ENCODE data around the gene SLC38A6. TPM values are rescaled to one million over a fixed set of nuclear protein-coding genes. Genes with fewer than 3 reads are reported as not detected.
A peak's percentile ranks its signal among the peaks of the same experiment; 100 is the strongest.

SLC38A6 gene
- total RNA-seq, 3 donors from 2014 or later, result 2.9 to 3.8 (median 3.3) TPM

GRCh38 chr14:60968099-60968498 lies 12.9 kb upstream of the SLC38A6 start:
- no peak for ATAC-seq
- DNase-seq, result no peak
- H3K27me3 Mint-ChIP-seq (ENCODE audit: low read depth), result no peaks in the 10 kb centered on the region
- H3K4me3 Mint-ChIP-seq, result no peak overlapping the region
- peaks cover 7% of the 10 kb centered on the region for H3K36me3 Mint-ChIP-seq (ENCODE audit: insufficient read depth)
- H3K9me3 Mint-ChIP-seq, result no peaks in the 10 kb centered on the region
- H3K4me1 Mint-ChIP-seq (ENCODE audit: low read depth), result peaks cover 2% of the 10 kb centered on the region

GRCh38 chr14:60968671-60969070 lies 12.4 kb upstream of the SLC38A6 start:
- peaks cover 2% of the 10 kb centered on the region for H3K4me1 Mint-ChIP-seq (ENCODE audit: low read depth)
- no peak overlapping the region for H3K4me3 Mint-ChIP-seq
- DNase-seq (no peak), ATAC-seq (no peak)
- H3K9me3 Mint-ChIP-seq, result no peaks in the 10 kb centered on the region
- H3K36me3 Mint-ChIP-seq (ENCODE audit: insufficient read depth), result peaks cover 7% of the 10 kb centered on the region
- H3K27me3 Mint-ChIP-seq (ENCODE audit: low read depth), result no peaks in the 10 kb centered on the region

GRCh38 chr14:60970146-60970545 lies 10.9 kb upstream of the SLC38A6 start:
- H3K36me3 Mint-ChIP-seq (ENCODE audit: insufficient read depth), result peaks cover 11% of the 10 kb centered on the region
- no peak for ATAC-seq
- H3K4me3 Mint-ChIP-seq, result no peak overlapping the region
- no peaks in the 10 kb centered on the region for H3K9me3 Mint-ChIP-seq
- DNase-seq, result no peak
- peaks cover 2% of the 10 kb centered on the region for H3K4me1 Mint-ChIP-seq (ENCODE audit: low read depth)
- H3K27me3 Mint-ChIP-seq (ENCODE audit: low read depth), result no peaks in the 10 kb centered on the region

DNA sequence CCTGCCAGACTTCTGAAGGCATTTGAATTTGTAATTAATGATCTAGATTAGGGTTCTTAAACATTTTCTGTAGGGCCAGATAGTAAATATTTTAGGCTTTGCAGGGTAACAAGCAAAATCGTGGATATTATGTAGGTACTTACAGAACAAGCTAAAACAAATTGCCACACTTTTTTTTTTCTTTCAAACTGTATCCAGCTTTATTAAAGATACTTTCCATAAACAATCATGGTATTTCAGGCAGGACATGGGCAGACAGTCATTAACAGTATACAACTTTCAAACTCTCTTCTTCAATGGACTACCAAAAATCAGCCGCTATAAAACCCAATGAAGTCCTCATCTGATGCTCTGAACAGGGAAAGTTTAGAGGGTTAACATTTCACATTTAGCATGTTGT lies 9.8 kb upstream of the SLC38A6 start:
- no peak for DNase-seq
- Mint-ChIP-seq H3K4me3 (no peak overlapping the region), H3K4me1 (ENCODE audit: low read depth) (no peaks in the 10 kb centered on the region), H3K27me3 (ENCODE audit: low read depth) (no peaks in the 10 kb centered on the region), H3K36me3 (ENCODE audit: insufficient read depth) (peaks cover 9% of the 10 kb centered on the region), H3K9me3 (no peaks in the 10 kb centered on the region)
- ATAC-seq, result no peak

- Mint-ChIP-seq H3K36me3 (ENCODE audit: insufficient read depth) (peaks cover 9% of the 10 kb centered on the region), H3K4me1 (ENCODE audit: low read depth) (peaks cover 2% of the 10 kb centered on the region), H3K27me3 (ENCODE audit: low read depth) (no peaks in the 10 kb centered on the region), H3K4me3 (no peak overlapping the region), H3K9me3 (no peaks in the 10 kb centered on the region)
- ATAC-seq (no peak), DNase-seq (no peak)
Observed at GRCh38 chr14:60972295-60972694, 8.8 kb upstream of the SLC38A6 start.

DNA sequence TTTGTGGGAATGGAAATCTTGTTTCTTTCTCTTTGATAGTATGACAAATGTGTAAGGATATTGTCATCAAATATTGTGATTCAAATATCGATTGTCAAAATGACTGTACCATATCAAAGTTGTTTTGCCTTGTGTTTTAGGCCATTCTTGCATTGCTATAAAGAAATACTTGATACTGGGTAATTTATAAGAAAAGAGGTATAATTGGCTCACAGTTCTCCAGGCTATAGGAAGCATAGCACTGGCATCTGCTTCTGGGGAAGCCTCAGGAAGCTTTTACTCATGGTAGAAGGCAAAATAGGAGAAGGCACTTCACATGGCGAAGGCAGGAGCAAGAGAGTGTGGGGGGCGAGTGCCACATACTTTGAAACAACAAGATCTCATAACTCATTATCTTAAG lies 8.0 kb upstream of the SLC38A6 start:
- no peaks in the 10 kb centered on the region for H3K27me3 Mint-ChIP-seq (ENCODE audit: low read depth)
- H3K4me1 Mint-ChIP-seq (ENCODE audit: low read depth), result peaks cover 5% of the 10 kb centered on the region
- no peak overlapping the region for H3K4me3 Mint-ChIP-seq
- ATAC-seq (no peak), DNase-seq (no peak)
- H3K9me3 Mint-ChIP-seq, result no peaks in the 10 kb centered on the region
- H3K36me3 Mint-ChIP-seq (ENCODE audit: insufficient read depth), result peaks cover 9% of the 10 kb centered on the region

DNA sequence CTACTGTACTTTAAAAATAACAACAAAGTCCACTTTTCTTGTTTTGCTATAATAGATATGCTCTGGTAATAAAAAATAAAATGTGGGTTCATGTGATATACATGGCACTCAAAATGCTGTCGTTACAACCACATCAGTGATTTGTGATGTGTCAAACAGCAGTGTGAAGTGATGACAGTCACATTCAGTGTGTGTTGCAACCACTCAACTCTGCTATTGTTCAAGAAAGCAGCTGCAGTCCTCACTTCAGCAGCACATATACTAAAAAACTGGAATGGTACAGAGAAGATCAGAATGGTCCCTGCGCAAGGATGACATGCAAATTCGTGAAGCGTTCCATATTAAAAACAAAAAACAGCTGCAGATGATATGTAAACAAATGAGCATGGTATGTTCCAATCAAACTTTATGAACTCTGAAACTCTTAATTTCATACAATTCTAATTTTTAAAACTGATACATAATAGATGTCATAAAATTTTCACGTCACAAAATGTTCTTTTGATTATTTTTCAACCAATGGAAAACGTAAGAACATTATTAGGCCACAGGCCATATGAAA lies 6.9 kb upstream of the SLC38A6 start:
- no peaks in the 10 kb centered on the region for H3K27me3 Mint-ChIP-seq (ENCODE audit: low read depth)
- H3K4me3 Mint-ChIP-seq, result no peak overlapping the region
- H3K4me1 Mint-ChIP-seq (ENCODE audit: low read depth), result peaks cover 10% of the 10 kb centered on the region
- H3K36me3 Mint-ChIP-seq (ENCODE audit: insufficient read depth), result peaks cover 11% of the 10 kb centered on the region
- no peaks in the 10 kb centered on the region for H3K9me3 Mint-ChIP-seq
- DNase-seq (no peak), ATAC-seq (no peak)

- peaks cover 15% of the 10 kb centered on the region for H3K4me1 Mint-ChIP-seq (ENCODE audit: low read depth)
- no peaks in the 10 kb centered on the region for H3K27me3 Mint-ChIP-seq (ENCODE audit: low read depth)
- no peak overlapping the region for H3K4me3 Mint-ChIP-seq
- H3K36me3 Mint-ChIP-seq (ENCODE audit: insufficient read depth), result peaks cover 11% of the 10 kb centered on the region
- ATAC-seq, result no peak
- no peak for DNase-seq
- H3K9me3 Mint-ChIP-seq, result no peaks in the 10 kb centered on the region
Observed at GRCh38 chr14:60975551-60975950, 5.5 kb upstream of the SLC38A6 start.

DNA sequence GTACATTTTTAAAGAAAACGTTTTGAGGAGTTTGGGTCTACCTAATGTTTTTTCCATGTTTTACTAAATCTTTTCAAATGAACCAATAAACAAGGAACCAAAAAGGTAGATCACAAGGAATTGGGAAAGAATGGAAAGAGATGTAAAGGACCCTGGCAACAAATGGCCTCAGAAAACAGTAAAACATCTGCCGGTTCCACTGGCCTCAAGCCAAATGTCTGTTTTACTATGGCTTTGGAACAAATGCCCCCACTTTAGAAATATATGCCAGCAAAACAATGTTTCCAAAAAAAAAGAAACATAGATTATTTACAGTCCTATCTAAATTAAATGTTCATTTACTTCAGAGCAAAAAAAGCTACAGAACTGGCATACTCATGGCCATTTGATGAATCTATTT lies 3.2 kb upstream of the SLC38A6 start:
- Mint-ChIP-seq H3K9me3 (no peaks in the 10 kb centered on the region), H3K36me3 (ENCODE audit: insufficient read depth) (peaks cover 8% of the 10 kb centered on the region), H3K4me3 (no peak overlapping the region), H3K27me3 (ENCODE audit: low read depth) (no peaks in the 10 kb centered on the region), H3K4me1 (ENCODE audit: low read depth) (peaks cover 15% of the 10 kb centered on the region)
- ATAC-seq (no peak), DNase-seq (no peak)

- Mint-ChIP-seq H3K4me1 (ENCODE audit: low read depth) (peaks cover 17% of the 10 kb centered on the region), H3K27me3 (ENCODE audit: low read depth) (no peaks in the 10 kb centered on the region), H3K36me3 (ENCODE audit: insufficient read depth) (peaks cover 21% of the 10 kb centered on the region), H3K9me3 (no peaks in the 10 kb centered on the region), H3K4me3 (no peak overlapping the region)
- peak in 1 of 2 donors; percentile 38 for ATAC-seq
- DNase-seq, result no peak
Observed at GRCh38 chr14:60981633-60982455, 799 bp downstream of the SLC38A6 start.

DNA sequence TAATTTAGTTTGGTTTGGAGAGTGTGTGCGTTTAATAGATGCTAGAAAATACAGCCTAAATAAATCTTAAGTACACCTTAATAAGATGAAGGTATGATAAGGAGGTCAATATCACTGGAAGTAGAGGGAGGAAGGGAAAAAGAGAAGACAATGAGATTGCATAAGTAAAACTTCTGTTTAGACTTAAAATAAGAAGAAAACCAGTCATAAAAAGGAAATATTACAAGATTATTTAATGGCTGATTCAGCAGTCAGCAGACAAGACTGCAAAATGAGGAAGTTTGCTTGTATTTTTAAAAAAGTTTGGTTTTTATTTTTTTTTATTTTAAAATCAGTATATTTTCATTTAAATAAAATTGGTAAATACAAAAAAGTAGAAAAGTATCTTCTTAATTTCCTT lies 3.2 kb downstream of the SLC38A6 start:
- Mint-ChIP-seq H3K4me1 (ENCODE audit: low read depth) (peaks cover 11% of the 10 kb centered on the region), H3K36me3 (ENCODE audit: insufficient read depth) (peaks cover 21% of the 10 kb centered on the region), H3K4me3 (no peak overlapping the region), H3K9me3 (no peaks in the 10 kb centered on the region), H3K27me3 (ENCODE audit: low read depth) (no peaks in the 10 kb centered on the region)
- DNase-seq, result no peak
- no peak for ATAC-seq

GRCh38 chr14:60986500-60986899 lies 5.5 kb downstream of the SLC38A6 start:
- ATAC-seq (no peak), DNase-seq (no peak)
- Mint-ChIP-seq H3K4me3 (no peak overlapping the region), H3K36me3 (ENCODE audit: insufficient read depth) (peaks cover 26% of the 10 kb centered on the region), H3K9me3 (no peaks in the 10 kb centered on the region), H3K4me1 (ENCODE audit: low read depth) (peaks cover 6% of the 10 kb centered on the region), H3K27me3 (ENCODE audit: low read depth) (no peaks in the 10 kb centered on the region)

- no peak for DNase-seq
- Mint-ChIP-seq H3K27me3 (ENCODE audit: low read depth) (no peaks in the 10 kb centered on the region), H3K4me3 (no peak overlapping the region), H3K36me3 (ENCODE audit: insufficient read depth) (peaks cover 31% of the 10 kb centered on the region), H3K9me3 (no peaks in the 10 kb centered on the region), H3K4me1 (ENCODE audit: low read depth) (peaks cover 5% of the 10 kb centered on the region)
- no peak for ATAC-seq
Observed at GRCh38 chr14:60989599-60989998, 8.6 kb downstream of the SLC38A6 start.

DNA sequence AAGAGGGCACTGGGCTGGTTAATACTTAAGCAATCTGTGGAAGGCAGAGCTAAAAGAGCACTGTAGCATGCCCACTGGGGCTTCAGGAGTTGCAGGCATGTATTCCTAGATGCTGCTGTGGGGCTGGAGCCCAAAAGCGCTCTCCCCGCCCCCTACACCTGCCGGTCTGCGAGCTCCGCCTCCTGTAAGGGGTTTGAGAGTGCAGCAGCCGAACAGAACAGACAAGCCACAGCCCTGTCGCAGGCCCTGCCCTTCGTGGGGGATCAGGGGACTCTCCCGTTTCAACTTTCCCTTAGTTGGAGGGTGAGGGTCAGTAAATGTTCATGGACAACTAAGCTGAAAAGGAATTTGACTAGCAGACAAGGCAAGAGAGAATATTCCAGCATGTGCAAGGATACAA lies 17.6 kb downstream of the SLC38A6 start:
- peaks cover 4% of the 10 kb centered on the region for H3K9me3 Mint-ChIP-seq
- H3K27me3 Mint-ChIP-seq (ENCODE audit: low read depth), result no peaks in the 10 kb centered on the region
- no peaks in the 10 kb centered on the region for H3K4me1 Mint-ChIP-seq (ENCODE audit: low read depth)
- peaks cover 28% of the 10 kb centered on the region for H3K36me3 Mint-ChIP-seq (ENCODE audit: insufficient read depth)
- DNase-seq (no peak), ATAC-seq (no peak)
- H3K4me3 Mint-ChIP-seq, result no peak overlapping the region

GRCh38 chr14:60999536-60999935 lies 18.5 kb downstream of the SLC38A6 start:
- no peak overlapping the region for H3K4me3 Mint-ChIP-seq
- ATAC-seq (no peak), DNase-seq (no peak)
- no peaks in the 10 kb centered on the region for H3K27me3 Mint-ChIP-seq (ENCODE audit: low read depth)
- H3K9me3 Mint-ChIP-seq, result peaks cover 8% of the 10 kb centered on the region
- peaks cover 32% of the 10 kb centered on the region for H3K36me3 Mint-ChIP-seq (ENCODE audit: insufficient read depth)
- no peaks in the 10 kb centered on the region for H3K4me1 Mint-ChIP-seq (ENCODE audit: low read depth)
